ENCODE measurements around the gene CLPSL2. TPM values are rescaled to one million over a fixed set of nuclear protein-coding genes. Genes with fewer than 3 reads are reported as not detected.

Gene CLPSL2
- total RNA-seq, 1 donor from 2014 or later = not detected

Other genes starting within 250 kb of the CLPSL2 start
- gene FKBP5, start 87.7 kb upstream of the CLPSL2 start, total RNA-seq = 212 TPM
- gene ARMC12, start 39.6 kb upstream of the CLPSL2 start, total RNA-seq = 0.58 TPM
- gene CLPSL1, start 4.4 kb downstream of the CLPSL2 start, total RNA-seq = not detected
- 3.5 TPM for gene CLPS, start 20.7 kb downstream of the CLPSL2 start, total RNA-seq
- gene LHFPL5, start 28.8 kb downstream of the CLPSL2 start, total RNA-seq = not detected
- gene SRPK1, start 144.5 kb downstream of the CLPSL2 start, total RNA-seq = 32.9 TPM
- 0.35 TPM for gene SLC26A8, start 248.0 kb downstream of the CLPSL2 start, total RNA-seq